Spleen (tissue), 11 donors: ENCODE measurements around the gene GNG7. TPM values are rescaled to one million over a fixed set of nuclear protein-coding genes. Genes with fewer than 3 reads are reported as not detected.

ENCODE experiments used
- DNase-seq: peaks from one replicate; pipeline ENCODE4 v3.0.0-alpha.2; 2020
- H3K27ac ChIP-seq, 8 donors: fragments of 200-600 bp; sonication (generic) in 7 of 8; 1 replicate in 4 of 8; 2 replicates in 4 of 8; pipeline versions ENCODE4 v1.5.0 to v1.8.0; 2016 to 2021; ENCODE audit warnings: inconsistent platforms in 4 of 8, mild to moderate bottlenecking in 4 of 8, moderate library complexity in 1 of 8
- H3K27me3 ChIP-seq, 7 donors: fragments of 200-600 bp; sonication (generic) in 6 of 7; replicated peaks in 1 of 7; 1 replicate in 4 of 7; 2 replicates in 3 of 7; pipeline versions ENCODE4 v1.5.0 to v1.8.0; 2016 to 2021; ENCODE audit warnings: inconsistent platforms in 3 of 7, mild to moderate bottlenecking in 1 of 7
- H3K36me3 ChIP-seq, 6 donors: fragments of 200-600 bp; sonication (generic) in 5 of 6; 1 replicate in 4 of 6; 2 replicates in 2 of 6; pipeline versions ENCODE4 v1.5.0 to v1.8.0; 2016 to 2021; ENCODE audit warnings: inconsistent platforms in 2 of 6
- H3K4me1 ChIP-seq, 6 donors: fragments of 200-600 bp; sonication (generic) in 5 of 6; 1 replicate in 3 of 6; 2 replicates in 3 of 6; pipeline versions ENCODE4 v1.5.0 to v1.8.0; 2016 to 2021; ENCODE audit warnings: inconsistent platforms in 3 of 6
- H3K4me3 ChIP-seq, 8 donors: fragments of 200-600 bp; sonication (generic) in 7 of 8; 1 replicate in 4 of 8; 2 replicates in 4 of 8; pipeline versions ENCODE4 v1.5.0 to v1.8.0; 2016 to 2021; ENCODE audit warnings: inconsistent platforms in 4 of 8, mild to moderate bottlenecking in 4 of 8, moderate library complexity in 2 of 8
- H3K9me3 ChIP-seq, 8 donors: fragments of 200-600 bp; sonication (generic) in 7 of 8; 1 replicate in 4 of 8; 2 replicates in 4 of 8; pipeline versions ENCODE4 v1.5.0 to v1.8.0; 2016 to 2021; ENCODE audit warnings: inconsistent platforms in 4 of 8
- POLR2A ChIP-seq, 3 donors: fragments of 450-650 bp; IDR thresholded peaks; one replicate each; pipeline ENCODE4 v1.5.1; 2017; ENCODE audit warnings: antibody characterized with exemption in 3 of 3, mild to moderate bottlenecking in 1 of 3
- POLR2AphosphoS5 ChIP-seq, 3 donors: sonication (generic); formaldehyde crosslinking; IDR thresholded peaks; one replicate each; pipeline ENCODE4 v1.5.1; 2017; ENCODE audit warnings: antibody characterized with exemption in 3 of 3
- WGBS, 5 donors: extraction: QIAGEN DNeasy Blood & Tissue Kit in 3 of 5; methylation state at CpG; one replicate each; pipeline versions ENCODE4 v1.1.5 to v1.1.7; 2013 to 2018; 5-methylcytosine and 5-hydroxymethylcytosine counted together
- intact Hi-C: fragments of 100-400 bp; cut with DNase I; formaldehyde crosslinking; loops from one replicate; pipeline ENCODE4 v1.15.0; 2023; ENCODE audit warnings: low total_unique reads
- polyA plus RNA-seq, 3 donors: library from polyadenylated mRNA; stranded (reverse); fragments of 200-250 nt; gene quantifications; one replicate each; pipeline ENCODE4 v1.2.1, GENCODE V29; 2013
- total RNA-seq, 7 donors: library from RNA; depleted of rRNA in 3 of 7; stranded (reverse); fragments of >200 nt in 3 of 7; fragmentation: NEBNext Ultra II Directional in 4 of 7; extraction: Animal tissue kit (Norgen Biotek cat#: 25700) in 4 of 7; gene quantifications; one replicate each; pipeline versions ENCODE4 v1.1.0 to v1.2.1, GENCODE V29; 2016 to 2021
- TF ChIP-seq, protein P1 (sequence below), 11 experiments: fragments of 200-600 bp in 7 of 11; fragments of 450-650 bp in 4 of 11; sonication (generic) in 4 of 11; IDR thresholded peaks in 8 of 11; conservative IDR thresholded peaks in 3 of 11; 1 replicate in 7 of 11; 2 replicates in 4 of 11; pipeline versions ENCODE4 v1.4.0 to v1.8.0; 2016 to 2021; ENCODE audit warnings: antibody characterized with exemption in 11 of 11, inconsistent platforms in 4 of 11, mild to moderate bottlenecking in 1 of 11
- donor health status: healthy with polysubstance abuse.
- donor health status: DM: no; HTN: no; CAD: no; lungs with moderate emphysema.
- donor health status: DM: no; HTN: no; CAD: no.
- donor health status: Bipolar disorder and iron deficiency.
- donor health status: healthy.
- donor health status: DM: no; HTN: no; CAD: no.
- donor health status: DM: yes; HTN: yes; CAD: no.

Gene GNG7
- total and polyA plus RNA-seq, 10 donors = 17.2 to 34.6 (median 18.9) TPM

DNA sequence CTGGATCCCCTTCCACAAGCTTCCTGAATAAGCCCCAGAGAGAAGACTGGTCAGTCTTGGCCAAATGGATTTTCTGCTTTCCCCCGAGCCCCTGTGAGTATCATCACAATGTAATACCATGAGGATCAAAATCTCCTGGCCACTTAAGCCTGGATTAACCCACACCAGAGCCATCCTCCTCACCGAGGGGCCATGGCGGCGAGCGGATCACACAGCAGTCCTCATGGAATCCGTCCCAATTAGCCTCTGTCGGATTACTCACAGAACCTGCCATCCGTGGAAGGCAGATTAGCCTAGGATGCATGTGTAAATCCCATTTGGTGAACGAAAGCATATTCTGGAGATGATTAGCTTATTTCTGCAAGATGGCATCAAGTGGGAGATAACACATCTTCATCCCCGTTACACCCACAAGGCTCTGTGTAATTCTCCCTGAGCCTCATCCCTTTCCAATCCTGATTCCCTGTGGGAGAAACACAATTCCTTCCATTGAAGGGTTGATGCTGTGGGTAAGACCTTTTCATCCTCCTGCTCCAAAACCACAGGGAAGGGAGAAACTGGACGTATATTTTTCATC lies 42.5 kb downstream of the GNG7 start:
- WGBS, 5 donors = 85 to 95% (median 91%) methylated on average over 11 of the region's 11 CpGs
- DNase-seq = no peak
- intact Hi-C loops = no loop called here
- TF ChIP-seq POLR2A (IDR thresholded peaks at IDR 0.05) (no peak), POLR2AphosphoS5 (IDR thresholded peaks at IDR 0.05) (no peak)
- TF ChIP-seq, protein P1, sequence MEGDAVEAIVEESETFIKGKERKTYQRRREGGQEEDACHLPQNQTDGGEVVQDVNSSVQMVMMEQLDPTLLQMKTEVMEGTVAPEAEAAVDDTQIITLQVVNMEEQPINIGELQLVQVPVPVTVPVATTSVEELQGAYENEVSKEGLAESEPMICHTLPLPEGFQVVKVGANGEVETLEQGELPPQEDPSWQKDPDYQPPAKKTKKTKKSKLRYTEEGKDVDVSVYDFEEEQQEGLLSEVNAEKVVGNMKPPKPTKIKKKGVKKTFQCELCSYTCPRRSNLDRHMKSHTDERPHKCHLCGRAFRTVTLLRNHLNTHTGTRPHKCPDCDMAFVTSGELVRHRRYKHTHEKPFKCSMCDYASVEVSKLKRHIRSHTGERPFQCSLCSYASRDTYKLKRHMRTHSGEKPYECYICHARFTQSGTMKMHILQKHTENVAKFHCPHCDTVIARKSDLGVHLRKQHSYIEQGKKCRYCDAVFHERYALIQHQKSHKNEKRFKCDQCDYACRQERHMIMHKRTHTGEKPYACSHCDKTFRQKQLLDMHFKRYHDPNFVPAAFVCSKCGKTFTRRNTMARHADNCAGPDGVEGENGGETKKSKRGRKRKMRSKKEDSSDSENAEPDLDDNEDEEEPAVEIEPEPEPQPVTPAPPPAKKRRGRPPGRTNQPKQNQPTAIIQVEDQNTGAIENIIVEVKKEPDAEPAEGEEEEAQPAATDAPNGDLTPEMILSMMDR (IDR thresholded peaks at IDR 0.05 in 8 of 11, conservative IDR thresholded peaks at IDR 0.05 in 3 of 11) = no peak
- Histone ChIP-seq H3K27ac (no peak overlapping the region), H3K4me3 (no peak overlapping the region), H3K36me3 (peaks cover 0 to 18% (median 0%) of the 10 kb centered on the region in 6 donors), H3K9me3 (peaks cover 0 to 21% (median 6%) of the 10 kb centered on the region in 8 donors), H3K4me1 (peaks cover 0 to 29% (median 10%) of the 10 kb centered on the region in 6 donors), H3K27me3 (no peaks in the 10 kb centered on the region)

DNA sequence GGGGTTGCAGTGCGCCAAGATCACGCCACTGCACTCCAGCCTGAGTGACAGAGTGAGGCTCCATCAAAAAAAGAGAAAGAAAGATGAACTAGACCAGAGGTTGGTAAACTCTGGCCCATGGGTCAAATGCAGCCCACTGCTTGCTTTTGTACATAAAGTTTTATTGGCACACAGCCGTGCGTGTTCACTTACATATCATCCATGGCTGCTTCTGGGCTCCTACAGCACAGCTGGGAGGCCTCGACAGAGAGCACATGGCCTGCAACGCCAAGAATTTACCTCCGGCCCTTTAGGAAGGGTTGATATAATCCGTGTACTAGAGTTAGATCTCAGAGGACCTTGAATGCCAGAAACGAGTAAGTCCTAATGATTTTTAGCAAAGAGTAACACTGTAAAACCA lies 46.0 kb downstream of the GNG7 start:
- Histone ChIP-seq H3K4me1 (peaks cover 0 to 45% (median 13%) of the 10 kb centered on the region in 6 donors), H3K36me3 (peaks cover 0 to 14% (median 0%) of the 10 kb centered on the region in 6 donors), H3K27me3 (no peaks in the 10 kb centered on the region), H3K4me3 (no peak overlapping the region), H3K9me3 (peaks cover 0 to 3% (median 1%) of the 10 kb centered on the region in 8 donors), H3K27ac (no peak overlapping the region)
- intact Hi-C loops = no loop called here
- 86 to 95% (median 91%) methylated on average over 9 of the region's 9 CpGs for WGBS, 5 donors
- TF ChIP-seq POLR2A (IDR thresholded peaks at IDR 0.05) (no peak), POLR2AphosphoS5 (IDR thresholded peaks at IDR 0.05) (no peak)
- TF ChIP-seq, protein P1 (IDR thresholded peaks at IDR 0.05 in 8 of 11, conservative IDR thresholded peaks at IDR 0.05 in 3 of 11) = no peak
- DNase-seq = no peak

DNA sequence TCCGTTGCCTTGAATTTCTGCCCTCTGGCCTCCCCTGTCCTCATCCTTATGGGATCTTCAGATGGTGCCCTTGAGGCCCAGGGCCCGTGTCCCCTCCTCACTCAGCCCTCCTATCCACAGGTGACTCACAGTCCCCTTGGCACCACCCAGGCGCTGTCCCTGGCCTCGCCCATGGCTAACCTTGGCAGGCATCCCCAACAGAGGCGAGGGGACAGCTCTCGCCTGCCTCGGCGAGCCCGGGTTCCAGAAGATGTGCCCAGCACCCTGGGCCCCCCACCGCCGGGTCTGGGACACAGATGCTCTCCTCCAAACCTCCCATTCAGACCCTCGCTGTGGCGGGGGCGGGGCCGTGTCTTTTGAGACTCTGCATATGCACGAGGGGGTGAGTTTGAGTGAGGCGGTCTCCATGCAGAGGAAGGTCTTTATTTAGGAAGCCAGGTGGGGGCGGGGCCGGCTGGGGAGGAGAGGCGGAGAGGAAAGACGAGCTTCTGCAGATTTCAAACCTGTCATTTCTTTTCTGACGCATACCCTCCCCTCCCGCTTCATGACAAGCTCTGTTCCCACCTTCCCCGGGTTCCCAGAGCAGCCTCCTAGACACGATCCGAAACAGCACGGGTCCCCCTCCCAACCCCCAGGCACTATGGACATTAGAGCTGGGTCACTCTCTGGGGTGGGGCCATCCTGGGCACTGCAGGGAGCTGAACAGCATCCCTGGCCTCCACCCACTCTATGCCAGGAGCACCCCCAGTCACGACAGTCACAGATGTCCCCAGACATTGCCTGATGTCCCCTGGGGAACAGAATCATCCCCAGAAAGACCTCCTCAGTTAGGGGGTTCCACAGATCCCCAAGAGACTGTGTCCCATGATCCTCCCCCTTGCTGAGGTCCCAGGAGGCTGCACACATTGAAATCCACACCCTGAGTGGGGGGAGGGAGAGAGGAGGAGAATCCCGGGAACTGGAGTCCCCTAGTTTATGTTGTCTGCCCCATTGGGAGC lies 48.5 kb downstream of the GNG7 start:
- H3K4me3 ChIP-seq = no peak overlapping the region
- no peak for TF ChIP-seq POLR2AphosphoS5 (IDR thresholded peaks at IDR 0.05)
- TF ChIP-seq, protein P1 (IDR thresholded peaks at IDR 0.05 in 8 of 11, conservative IDR thresholded peaks at IDR 0.05 in 3 of 11) = no peak
- TF ChIP-seq POLR2A (IDR thresholded peaks at IDR 0.05) = no peak
- no peak for DNase-seq
- no peaks in the 10 kb centered on the region for H3K9me3 ChIP-seq
- peaks cover 0 to 56% (median 16%) of the 10 kb centered on the region in 6 donors for H3K4me1 ChIP-seq
- peak overlapping the region in 1 of 8 donors; percentile 26 for H3K27ac ChIP-seq
- no peaks in the 10 kb centered on the region for H3K27me3 ChIP-seq
- peaks cover 0 to 13% (median 0%) of the 10 kb centered on the region in 6 donors for H3K36me3 ChIP-seq
- WGBS, 5 donors = 68 to 84% (median 73%) methylated on average over 24 to 29 of the region's 29 CpGs
- intact Hi-C loops = no loop called here

DNA sequence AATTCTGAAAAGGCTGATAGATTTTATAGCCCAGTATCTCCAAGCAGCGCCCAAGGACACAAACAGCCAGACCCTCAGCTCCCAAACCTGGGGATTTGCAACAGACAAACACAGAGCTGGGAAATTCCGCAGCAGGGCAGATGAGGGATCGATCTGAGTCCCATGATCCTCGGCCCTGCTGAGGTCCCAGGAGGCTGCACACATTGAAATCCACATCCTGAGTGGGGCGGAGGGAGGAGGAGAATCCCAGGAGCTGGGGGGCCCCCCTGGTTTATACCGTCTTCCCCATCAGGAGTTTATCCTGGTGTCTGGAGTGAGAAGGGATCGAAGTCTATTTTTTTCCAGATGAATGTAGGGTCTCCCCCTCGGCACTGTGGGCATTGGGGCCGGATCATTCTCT lies 49.3 kb downstream of the GNG7 start:
- DNase-seq = no peak
- Histone ChIP-seq H3K9me3 (no peaks in the 10 kb centered on the region), H3K4me3 (no peak overlapping the region), H3K36me3 (peaks cover 0 to 13% (median 0%) of the 10 kb centered on the region in 6 donors), H3K4me1 (peaks cover 0 to 54% (median 17%) of the 10 kb centered on the region in 6 donors), H3K27me3 (no peaks in the 10 kb centered on the region), H3K27ac (peak overlapping the region in 3 of 8 donors; percentile 11 to 26 (median 15))
- WGBS, 5 donors = 77 to 89% (median 83%) methylated on average over 9 of the region's 9 CpGs
- TF ChIP-seq POLR2A (IDR thresholded peaks at IDR 0.05) (no peak), POLR2AphosphoS5 (IDR thresholded peaks at IDR 0.05) (no peak)
- TF ChIP-seq, protein P1 (IDR thresholded peaks at IDR 0.05 in 8 of 11, conservative IDR thresholded peaks at IDR 0.05 in 3 of 11) = no peak
- intact Hi-C loops = no loop called here
